Keratinocyte (primary cell): ENCODE data around the gene EGR2. TPM values are rescaled to one million over a fixed set of nuclear protein-coding genes. Genes with fewer than 3 reads are reported as not detected.

Source experiments
- DNase-seq: peaks from one replicate; pipeline ENCODE4 v3.0.0-alpha.2; 2011; ENCODE audit warnings: low read depth, missing footprints, low spot score
- FAIRE-seq: peaks from 2 replicates; lab custom pipeline; 2011; peaks lifted over from hg19 to GRCh38; lab: Jason Lieb, UNC
- H2AFZ ChIP-seq: 2 replicates; pipeline ENCODE4 v1.6.0; 2012; ENCODE audit warnings: low read length, control low read depth, inconsistent platforms; ENCODE audit not compliant: control insufficient read depth
- H3K27ac ChIP-seq: 2 replicates; pipeline ENCODE4 v1.5.1; 2011; ENCODE audit warnings: low read length; ENCODE audit not compliant: control insufficient read depth, insufficient read depth
- H3K27me3 ChIP-seq: 3 replicates; pipeline ENCODE4 v1.6.0; 2011; ENCODE audit warnings: low read length; ENCODE audit not compliant: control insufficient read depth, insufficient read depth; ENCODE audit errors: extremely low read depth
- H3K36me3 ChIP-seq, 2 experiments: 2 replicates in 1 of 2; 3 replicates in 1 of 2; pipeline ENCODE4 v1.5.1; 2011; ENCODE audit warnings: low read length in 2 of 2, mild to moderate bottlenecking in 1 of 2; ENCODE audit not compliant: control insufficient read depth in 2 of 2, insufficient read depth in 2 of 2; ENCODE audit errors: extremely low read depth in 1 of 2
- H3K4me1 ChIP-seq: 3 replicates; pipeline ENCODE4 v1.5.1; 2011; ENCODE audit warnings: low read length; ENCODE audit not compliant: control insufficient read depth, insufficient read depth; ENCODE audit errors: extremely low read depth
- H3K4me2 ChIP-seq: 3 replicates; pipeline ENCODE4 v1.6.0; 2011; ENCODE audit warnings: low read depth, low read length; ENCODE audit not compliant: control insufficient read depth, insufficient read depth; ENCODE audit errors: extremely low read depth
- H3K4me3 ChIP-seq, 3 experiments: fragments of 200-600 bp in 1 of 3; sonication (generic) in 1 of 3; 2 replicates in 2 of 3; 3 replicates in 1 of 3; pipeline ENCODE4 v1.5.1; 2011 to 2016; ENCODE audit warnings: low read length in 3 of 3, mild to moderate bottlenecking in 3 of 3, control low read depth in 2 of 3, inconsistent platforms in 1 of 3, low read depth in 1 of 3, mixed read lengths in 1 of 3, mixed run types in 1 of 3, moderate library complexity in 1 of 3; ENCODE audit not compliant: control insufficient read depth in 2 of 3, insufficient read depth in 2 of 3; ENCODE audit errors: extremely low read depth in 1 of 3
- H3K79me2 ChIP-seq: 2 replicates; pipeline ENCODE4 v1.6.0; 2012; ENCODE audit warnings: low read length; ENCODE audit not compliant: control insufficient read depth, insufficient read depth
- H3K9ac ChIP-seq: 3 replicates; pipeline ENCODE4 v1.6.0; 2011; ENCODE audit warnings: low read length; ENCODE audit not compliant: control insufficient read depth, insufficient read depth; ENCODE audit errors: extremely low read depth
- H3K9me1 ChIP-seq: 3 replicates; pipeline ENCODE4 v1.6.0; 2011; ENCODE audit warnings: low read length; ENCODE audit not compliant: control insufficient read depth, insufficient read depth; ENCODE audit errors: extremely low read depth
- H3K9me3 ChIP-seq: 2 replicates; pipeline ENCODE4 v1.5.1; 2012; ENCODE audit warnings: low read depth, low read length; ENCODE audit not compliant: control insufficient read depth
- H4K20me1 ChIP-seq: 3 replicates; pipeline ENCODE4 v1.6.0; 2011; ENCODE audit warnings: low read length; ENCODE audit not compliant: control insufficient read depth, insufficient read depth; ENCODE audit errors: extremely low read depth
- CTCF ChIP-seq, 3 experiments: IDR thresholded peaks in 1 of 3; conservative IDR thresholded peaks in 1 of 3; optimal IDR thresholded peaks in 1 of 3; 2 replicates in 2 of 3; 3 replicates in 1 of 3; pipeline versions ENCODE3 to v1.5.1; 2011; ENCODE audit warnings: low read length in 3 of 3, mild to moderate bottlenecking in 3 of 3, moderate library complexity in 2 of 3, control low read depth in 1 of 3, inconsistent platforms in 1 of 3; ENCODE audit not compliant: insufficient read depth in 2 of 3; ENCODE audit errors: extremely low read depth in 1 of 3
- EZH2 ChIP-seq: IDR thresholded peaks from one replicate; pipeline ENCODE4 v1.6.1; 2012; ENCODE audit warnings: inconsistent platforms, mild to moderate bottlenecking, low read length, moderate library complexity
- dilution Hi-C: fragments of 300-500 bp; cut with MboI; formaldehyde crosslinking; loops from one replicate; pipeline ENCODE4 v1.7.0; 2020; ENCODE audit warnings: low sequenced_read_pairs; ENCODE audit not compliant: extremely low pct_ligation_motif_present
- polyA plus RNA-seq, 5 experiments: library from polyadenylated mRNA; depleted of rRNA in 3 of 5; stranded (reverse) in 3 of 5; stranded (forward) in 1 of 5; unstranded in 1 of 5; fragments of >200 nt; gene quantifications; 1 replicate in 1 of 5; 2 replicates in 3 of 5; 3 replicates in 1 of 5; pipeline versions ENCODE4 v1.2.1 to v1.2.3, GENCODE V29; 2011 to 2012; ENCODE audit warnings: missing spikeins in 2 of 5, low read depth in 1 of 5, low replicate concordance in 1 of 5

The EGR2 gene
- polyA plus RNA-seq, 1 donor (not counting 4 experiments of a cell fraction or from before 2014, with no cell fraction given), result 0.22 TPM

GRCh38 chr10:62794306-62794705 lies 21.9 kb downstream of the EGR2 start:
- no peak overlapping the region for H3K27ac ChIP-seq
- no peak overlapping the region for H3K4me2 ChIP-seq
- peaks cover 13% of the 10 kb centered on the region for H3K27me3 ChIP-seq
- DNase-seq (no peak), FAIRE-seq (no peak)
- no peaks in the 10 kb centered on the region for H3K9me1 ChIP-seq
- TF ChIP-seq CTCF (optimal IDR thresholded peaks at IDR 0.05 in 1 of 3, IDR thresholded peaks at IDR 0.05 in 1 of 3, conservative IDR thresholded peaks at IDR 0.05 in 1 of 3; ENCODE audit: extremely low read depth in 1 of 3, insufficient read depth in 2 of 3, low read length in 3 of 3) (no peak), EZH2 (no peak)
- no peak overlapping the region for H2AFZ ChIP-seq
- no peaks in the 10 kb centered on the region for H3K9me3 ChIP-seq
- dilution Hi-C loops, result no loop called here
- H3K79me2 ChIP-seq, result no peaks in the 10 kb centered on the region
- no peak overlapping the region for H3K4me3 ChIP-seq
- no peaks in the 10 kb centered on the region for H4K20me1 ChIP-seq
- no peaks in the 10 kb centered on the region for H3K36me3 ChIP-seq
- H3K9ac ChIP-seq, result no peak overlapping the region
- H3K4me1 ChIP-seq, result no peaks in the 10 kb centered on the region

GRCh38 chr10:62792261-62792660 lies 23.9 kb downstream of the EGR2 start:
- no peak for TF ChIP-seq EZH2
- TF ChIP-seq CTCF (optimal IDR thresholded peaks at IDR 0.05 in 1 of 3, IDR thresholded peaks at IDR 0.05 in 1 of 3, conservative IDR thresholded peaks at IDR 0.05 in 1 of 3; ENCODE audit: extremely low read depth in 1 of 3, insufficient read depth in 2 of 3, low read length in 3 of 3), result no peak
- no peak overlapping the region for H3K27ac ChIP-seq
- FAIRE-seq, result no peak

More at GRCh38 chr10:62792261-62792660, 23.9 kb downstream of the EGR2 start:
- Histone ChIP-seq H3K4me3 (no peak overlapping the region), H3K9me3 (no peaks in the 10 kb centered on the region), H3K79me2 (no peaks in the 10 kb centered on the region), H4K20me1 (no peaks in the 10 kb centered on the region), H3K4me1 (no peaks in the 10 kb centered on the region), H3K36me3 (no peaks in the 10 kb centered on the region), H3K27me3 (peaks cover 10% of the 10 kb centered on the region), H2AFZ (no peak overlapping the region), H3K9ac (no peak overlapping the region), H3K4me2 (no peak overlapping the region), H3K9me1 (no peaks in the 10 kb centered on the region)
- DNase-seq, result no peak
- dilution Hi-C loops, result no loop called here
